ENCODE results near the gene TLCD3A.

The TLCD3A gene

DNA sequence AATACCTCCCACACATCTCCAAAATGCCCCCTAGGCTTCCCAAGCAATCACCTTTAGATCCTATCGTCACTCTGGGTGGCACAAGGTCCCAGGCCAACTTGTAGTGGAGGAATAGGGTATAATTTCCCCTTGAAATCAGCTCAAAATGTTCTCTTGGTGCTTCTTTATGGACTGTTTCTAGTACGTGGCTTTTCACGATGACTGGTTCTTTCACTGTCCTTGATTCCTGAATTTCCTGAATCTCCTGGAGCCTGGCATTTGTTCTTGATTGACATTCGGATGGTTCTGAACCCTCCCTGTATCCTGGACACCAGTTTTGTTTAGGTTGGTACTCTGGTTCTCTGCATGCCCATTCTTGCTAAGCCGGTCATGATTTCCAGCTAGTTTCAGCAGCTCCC is 10.9 kb upstream of the TLCD3A start:
- ChIA-PET POLR2A (no interaction called here), CTCF (interaction anchor here (0.9 to 1.8 kb wide), 4 partner anchors 8 to 275 kb away, joined by 3 to 8 read pairs (median 4); partner anchors contain the start of gene TIMM22)
- H3K4me3 ChIP-seq (ENCODE audit: low read depth, low read length) = no peak overlapping the region
- no peak for DNase-seq (ENCODE audit: low read depth, low spot score)
- TF ChIP-seq CTCF (IDR thresholded peaks at IDR 0.05; ENCODE audit: insufficient read depth, low read length, missing control alignments) = no peak

GRCh38 chr17:725084-725483 is 7.3 kb upstream of the TLCD3A start:
- POLR2A ChIA-PET = no interaction called here

DNA sequence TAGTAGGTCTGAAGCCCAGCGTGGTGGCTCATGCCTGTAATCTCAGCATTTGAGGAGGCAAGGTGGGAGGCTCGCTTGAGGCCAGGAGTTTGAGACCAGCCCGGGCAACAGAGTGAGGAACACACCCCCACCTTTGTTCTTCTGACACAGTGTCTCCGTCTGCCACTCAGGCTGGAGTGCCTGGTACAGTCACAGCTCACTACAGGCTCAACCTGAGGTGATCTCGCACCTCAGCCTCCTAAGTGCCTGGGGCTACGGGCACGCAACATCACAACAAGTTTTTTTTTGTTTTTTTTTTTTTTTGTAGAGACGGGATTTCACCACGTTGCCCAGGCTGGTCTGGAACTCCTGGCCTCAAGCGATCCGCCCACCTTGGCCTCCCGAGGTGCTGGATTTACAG is 6.7 kb upstream of the TLCD3A start:
- no peak for TF ChIP-seq CTCF (IDR thresholded peaks at IDR 0.05; ENCODE audit: insufficient read depth, low read length, missing control alignments)
- no peak overlapping the region for H3K4me3 ChIP-seq (ENCODE audit: low read depth, low read length)

More at GRCh38 chr17:725084-725483, 7.3 kb upstream of the TLCD3A start:
- TF ChIP-seq CTCF (IDR thresholded peaks at IDR 0.05; ENCODE audit: insufficient read depth, low read length, missing control alignments) = no peak
- no peak for DNase-seq (ENCODE audit: low read depth, low spot score)
- no peak overlapping the region for H3K4me3 ChIP-seq (ENCODE audit: low read depth, low read length)
- CTCF ChIA-PET = no interaction called here

GRCh38 chr17:726271-726919 is 6.0 kb upstream of the TLCD3A start:
- H3K4me3 ChIP-seq (ENCODE audit: low read depth, low read length) = no peak overlapping the region
- no peak for TF ChIP-seq CTCF (IDR thresholded peaks at IDR 0.05; ENCODE audit: insufficient read depth, low read length, missing control alignments)
- ChIA-PET POLR2A (no interaction called here), CTCF (interaction anchor here (0.8 to 1.0 kb wide), 2 partner anchors 255 to 270 kb away, joined by 3 read pairs; no protein-coding TSS in a partner anchor)
- no peak for DNase-seq (ENCODE audit: low read depth, low spot score)

More for the DNA sequence above, 6.7 kb upstream of the TLCD3A start:
- ChIA-PET CTCF (no interaction called here), POLR2A (no interaction called here)
- no peak for DNase-seq (ENCODE audit: low read depth, low spot score)

GRCh38 chr17:728911-729310 is 3.5 kb upstream of the TLCD3A start:
- CTCF ChIA-PET = interaction anchor here (1.4 to 2.3 kb wide), 4 partner anchors 10 to 252 kb away, joined by 4 to 7 read pairs (median 6); no protein-coding TSS in a partner anchor
- TF ChIP-seq CTCF (IDR thresholded peaks at IDR 0.05; ENCODE audit: insufficient read depth, low read length, missing control alignments) = no peak
- POLR2A ChIA-PET = no interaction called here
- H3K4me3 ChIP-seq (ENCODE audit: low read depth, low read length) = no peak overlapping the region
- DNase-seq (ENCODE audit: low read depth, low spot score) = no peak

DNA sequence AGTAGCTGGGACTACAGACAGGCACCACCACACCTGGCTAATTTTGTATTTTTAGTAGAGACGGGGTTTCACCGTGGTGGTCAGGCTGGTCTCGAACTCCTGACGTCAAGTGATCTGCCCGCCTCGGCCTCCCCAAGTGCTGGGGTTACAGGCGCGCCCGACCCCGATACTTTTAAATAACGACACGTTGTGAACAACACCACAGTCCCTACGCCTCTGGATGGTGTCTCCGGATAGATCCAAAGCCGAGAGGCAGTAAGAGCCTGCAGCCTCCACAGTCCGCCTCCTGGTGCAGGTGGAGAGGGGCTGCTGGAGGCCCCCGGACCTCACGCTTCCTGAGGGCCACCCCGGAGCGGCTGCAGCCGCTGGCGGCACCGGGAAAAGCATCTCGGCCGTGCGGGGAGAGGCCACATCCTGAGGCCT is 741 bp upstream of the TLCD3A start:
- no peak for DNase-seq (ENCODE audit: low read depth, low spot score)
- peak overlapping the region; percentile 72 for H3K4me3 ChIP-seq (ENCODE audit: low read depth, low read length)
- ChIA-PET POLR2A (no interaction called here), CTCF (interaction anchor here (1.0 to 1.7 kb wide), 2 partner anchors 13 to 21 kb away, joined by 3 to 7 read pairs; partner anchors contain the start of gene GEMIN4)
- TF ChIP-seq CTCF (IDR thresholded peaks at IDR 0.05; ENCODE audit: insufficient read depth, low read length, missing control alignments) = no peak

All from AG04449 (cell line).